ENCODE measurements around the gene SRL. TPM values are rescaled to one million over a fixed set of nuclear protein-coding genes. Genes with fewer than 3 reads are reported as not detected.

Gene SRL
- total and polyA plus RNA-seq, 2 experiments from 2014 or later, result 1.1 TPM; not detected in 1

GRCh38 chr16:4169415-4169814, 72.5 kb downstream of the SRL start:
- TF ChIP-seq EZH2phosphoT487 (IDR thresholded peaks at IDR 0.05; ENCODE audit: low read depth, severe bottlenecking, unreplicated experiment), result no peak
- TF ChIP-seq CTCF (IDR thresholded peaks at IDR 0.05; ENCODE audit: poor library complexity), result no peak
- no peak for TF ChIP-seq EZH2 (IDR thresholded peaks at IDR 0.05; ENCODE audit: borderline replicate concordance)
- Histone ChIP-seq H3K4me3 (no peak overlapping the region), H3K4me2 (no peak overlapping the region), H3K79me2 (no peaks in the 10 kb centered on the region), H3K27ac (no peak overlapping the region), H3K4me1 (ENCODE audit: insufficient read depth) (no peaks in the 10 kb centered on the region), H2AFZ (no peak overlapping the region), H3K36me3 (replicated peaks; ENCODE audit: insufficient read depth, low read depth) (no peaks in the 10 kb centered on the region), H3K9me3 (ENCODE audit: low read depth) (no peaks in the 10 kb centered on the region), H4K20me1 (ENCODE audit: insufficient read depth, poor library complexity, severe bottlenecking) (no peaks in the 10 kb centered on the region), H3K9me2 (replicated peaks; ENCODE audit: insufficient read depth) (no peaks in the 10 kb centered on the region), H3K27me3 (no peaks in the 10 kb centered on the region)
- 88% methylated on average over 6 of the region's 6 CpGs for WGBS (ENCODE audit: low lambda C conversion rate, missing lambda C conversion rate)
- no peak for DNase-seq (ENCODE audit: low spot score)

- Histone ChIP-seq H2AFZ (no peak overlapping the region), H3K79me2 (no peaks in the 10 kb centered on the region), H3K4me2 (no peak overlapping the region), H3K27me3 (no peaks in the 10 kb centered on the region), H3K36me3 (replicated peaks; ENCODE audit: insufficient read depth, low read depth) (no peaks in the 10 kb centered on the region), H3K4me1 (ENCODE audit: insufficient read depth) (no peaks in the 10 kb centered on the region), H4K20me1 (ENCODE audit: insufficient read depth, poor library complexity, severe bottlenecking) (no peaks in the 10 kb centered on the region), H3K9me3 (ENCODE audit: low read depth) (no peaks in the 10 kb centered on the region), H3K9me2 (replicated peaks; ENCODE audit: insufficient read depth) (no peaks in the 10 kb centered on the region), H3K4me3 (no peak overlapping the region), H3K27ac (no peak overlapping the region)
- WGBS (ENCODE audit: low lambda C conversion rate, missing lambda C conversion rate), result 87% methylated on average over 4 of the region's 4 CpGs
- no peak for DNase-seq (ENCODE audit: low spot score)
- no peak for TF ChIP-seq EZH2 (IDR thresholded peaks at IDR 0.05; ENCODE audit: borderline replicate concordance)
- no peak for TF ChIP-seq EZH2phosphoT487 (IDR thresholded peaks at IDR 0.05; ENCODE audit: low read depth, severe bottlenecking, unreplicated experiment)
These were observed 75.1 kb downstream of the SRL start for GRCh38 chr16:4166821-4167220.

GRCh38 chr16:4160658-4161430, 81.0 kb downstream of the SRL start:
- WGBS (ENCODE audit: low lambda C conversion rate, missing lambda C conversion rate), result 96% methylated on average over 7 of the region's 7 CpGs
- no peaks in the 10 kb centered on the region for H3K36me3 ChIP-seq (replicated peaks; ENCODE audit: insufficient read depth, low read depth)
- no peak for DNase-seq (ENCODE audit: low spot score)
- no peaks in the 10 kb centered on the region for H3K9me2 ChIP-seq (replicated peaks; ENCODE audit: insufficient read depth)
- H3K27ac ChIP-seq, result no peak overlapping the region
- no peak overlapping the region for H2AFZ ChIP-seq
- H4K20me1 ChIP-seq (ENCODE audit: insufficient read depth, poor library complexity, severe bottlenecking), result no peaks in the 10 kb centered on the region
- no peaks in the 10 kb centered on the region for H3K79me2 ChIP-seq
- no peak overlapping the region for H3K4me3 ChIP-seq
- no peaks in the 10 kb centered on the region for H3K4me1 ChIP-seq (ENCODE audit: insufficient read depth)
- no peaks in the 10 kb centered on the region for H3K9me3 ChIP-seq (ENCODE audit: low read depth)
- no peak for TF ChIP-seq CTCF (IDR thresholded peaks at IDR 0.05; ENCODE audit: poor library complexity)
- TF ChIP-seq EZH2 (IDR thresholded peaks at IDR 0.05; ENCODE audit: borderline replicate concordance), result no peak
- no peak for TF ChIP-seq EZH2phosphoT487 (IDR thresholded peaks at IDR 0.05; ENCODE audit: low read depth, severe bottlenecking, unreplicated experiment)
- H3K27me3 ChIP-seq, result no peaks in the 10 kb centered on the region
- no peak overlapping the region for H3K4me2 ChIP-seq

DNA sequence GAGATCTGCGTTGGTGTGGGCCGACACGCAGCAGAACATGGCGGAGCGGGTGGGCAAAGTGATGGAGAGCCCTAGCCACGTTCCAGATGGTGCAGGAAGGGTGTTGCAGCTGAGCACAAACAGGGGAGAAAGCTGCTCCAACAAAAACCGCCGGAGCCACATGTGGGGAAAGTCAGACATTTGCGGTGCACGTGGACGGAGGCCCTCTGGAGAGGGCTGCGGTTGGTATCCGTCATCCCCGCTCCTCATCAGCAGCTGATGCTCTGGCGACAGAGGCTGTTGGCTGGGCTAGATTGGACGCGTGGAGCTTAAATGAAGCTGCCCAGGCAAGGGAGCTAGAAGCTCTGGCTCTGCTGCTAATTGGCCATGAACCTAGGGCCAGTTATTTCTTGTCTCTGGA, 82.2 kb downstream of the SRL start:
- no peaks in the 10 kb centered on the region for H3K79me2 ChIP-seq
- TF ChIP-seq EZH2phosphoT487 (IDR thresholded peaks at IDR 0.05; ENCODE audit: low read depth, severe bottlenecking, unreplicated experiment) (no peak), EZH2 (IDR thresholded peaks at IDR 0.05; ENCODE audit: borderline replicate concordance) (no peak), CTCF (IDR thresholded peaks at IDR 0.05; ENCODE audit: poor library complexity) (no peak)
- H3K9me3 ChIP-seq (ENCODE audit: low read depth), result no peaks in the 10 kb centered on the region
- no peaks in the 10 kb centered on the region for H4K20me1 ChIP-seq (ENCODE audit: insufficient read depth, poor library complexity, severe bottlenecking)
- 93% methylated on average over 17 of the region's 17 CpGs for WGBS (ENCODE audit: low lambda C conversion rate, missing lambda C conversion rate)
- no peaks in the 10 kb centered on the region for H3K4me1 ChIP-seq (ENCODE audit: insufficient read depth)
- no peaks in the 10 kb centered on the region for H3K9me2 ChIP-seq (replicated peaks; ENCODE audit: insufficient read depth)
- H3K36me3 ChIP-seq (replicated peaks; ENCODE audit: insufficient read depth, low read depth), result no peaks in the 10 kb centered on the region
- no peak overlapping the region for H2AFZ ChIP-seq
- H3K27me3 ChIP-seq, result no peaks in the 10 kb centered on the region
- H3K4me3 ChIP-seq, result no peak overlapping the region
- DNase-seq (ENCODE audit: low spot score), result no peak
- no peak overlapping the region for H3K4me2 ChIP-seq
- no peak overlapping the region for H3K27ac ChIP-seq

All from hepatocyte (in vitro differentiated cells).